Hepatocyte (in vitro differentiated cells): ENCODE data around the gene TH. TPM values are rescaled to one million over a fixed set of nuclear protein-coding genes. Genes with fewer than 3 reads are reported as not detected.

Experiments
- DNase-seq: peaks from one replicate; pipeline ENCODE4 v3.0.0-alpha.2; 2016; ENCODE audit warnings: low spot score
- H2AFZ ChIP-seq: fragments of 200-600 bp; sonication (generic); 2 replicates; pipeline ENCODE4 v1.6.0; 2016; ENCODE audit warnings: antibody characterized with exemption, mild to moderate bottlenecking
- H3K27ac ChIP-seq: fragments of 200-600 bp; sonication (generic); 2 replicates; pipeline ENCODE4 v1.5.1; 2016; ENCODE audit warnings: mild to moderate bottlenecking
- H3K27me3 ChIP-seq: fragments of 200-600 bp; sonication (generic); 2 replicates; pipeline ENCODE4 v1.6.1; 2016
- H3K36me3 ChIP-seq: fragments of 200-600 bp; sonication (generic); replicated peaks from 2 replicates; pipeline ENCODE4 v1.5.1; 2016; ENCODE audit warnings: low read depth; ENCODE audit not compliant: insufficient read depth
- H3K4me1 ChIP-seq: fragments of 200-600 bp; sonication (generic); 2 replicates; pipeline ENCODE4 v1.5.1; 2016; ENCODE audit warnings: mild to moderate bottlenecking, moderate library complexity; ENCODE audit not compliant: insufficient read depth
- H3K4me2 ChIP-seq: fragments of 200-600 bp; sonication (generic); 2 replicates; pipeline ENCODE4 v1.6.0; 2016
- H3K4me3 ChIP-seq: fragments of 200-600 bp; sonication (generic); 2 replicates; pipeline ENCODE4 v1.5.1; 2016; ENCODE audit warnings: mild to moderate bottlenecking
- H3K79me2 ChIP-seq: fragments of 200-600 bp; sonication (generic); 2 replicates; pipeline ENCODE4 v1.6.0; 2017; ENCODE audit warnings: mild to moderate bottlenecking
- H3K9me2 ChIP-seq: fragments of 200-600 bp; sonication (generic); replicated peaks from 2 replicates; pipeline ENCODE4 v1.6.0; 2017; ENCODE audit warnings: mild to moderate bottlenecking; ENCODE audit not compliant: insufficient read depth
- H3K9me3 ChIP-seq: fragments of 200-600 bp; sonication (generic); 2 replicates; pipeline ENCODE4 v1.5.1; 2016; ENCODE audit warnings: low read depth, mild to moderate bottlenecking
- H4K20me1 ChIP-seq: fragments of 200-600 bp; sonication (generic); 2 replicates; pipeline ENCODE4 v1.6.0; 2016; ENCODE audit warnings: mild to moderate bottlenecking; ENCODE audit not compliant: insufficient read depth, poor library complexity, severe bottlenecking
- EZH2 ChIP-seq: fragments of 200-600 bp; sonication (generic); IDR thresholded peaks from 2 replicates; pipeline ENCODE4 v1.6.1; 2016; ENCODE audit warnings: antibody characterized with exemption, mild to moderate bottlenecking, borderline replicate concordance
- EZH2phosphoT487 ChIP-seq: fragments of 200-600 bp; sonication (generic); IDR thresholded peaks from one replicate; pipeline ENCODE4 v1.6.1; 2018; ENCODE audit warnings: antibody characterized with exemption, mild to moderate bottlenecking, low read depth, moderate library complexity; ENCODE audit not compliant: unreplicated experiment, severe bottlenecking
- WGBS: methylation state at CpG from one replicate; pipeline ENCODE4 v1.1.6; 2016; ENCODE audit warnings: low lambda C conversion rate; ENCODE audit errors: missing lambda C conversion rate; 5-methylcytosine and 5-hydroxymethylcytosine counted together
- polyA plus RNA-seq: library from polyadenylated mRNA; unstranded; fragments of >200 nt; fragmentation: Nextera tagmentation; extraction: Ambion mirVana; gene quantifications from 2 replicates; pipeline ENCODE4 v1.2.1, GENCODE V29; 2016
- total RNA-seq: library from RNA; depleted of rRNA; stranded (reverse); fragments of >200 nt; gene quantifications from 2 replicates; pipeline ENCODE4 v1.2.3, GENCODE V29; 2014
- TF ChIP-seq, protein P1 (sequence below): fragments of 200-600 bp; sonication (generic); IDR thresholded peaks from 2 replicates; pipeline ENCODE4 v1.5.1; 2016; ENCODE audit warnings: antibody characterized with exemption, mild to moderate bottlenecking; ENCODE audit not compliant: poor library complexity

The TH gene
- total and polyA plus RNA-seq, 2 experiments from 2014 or later = 2.6 to 15.3 TPM

DNA sequence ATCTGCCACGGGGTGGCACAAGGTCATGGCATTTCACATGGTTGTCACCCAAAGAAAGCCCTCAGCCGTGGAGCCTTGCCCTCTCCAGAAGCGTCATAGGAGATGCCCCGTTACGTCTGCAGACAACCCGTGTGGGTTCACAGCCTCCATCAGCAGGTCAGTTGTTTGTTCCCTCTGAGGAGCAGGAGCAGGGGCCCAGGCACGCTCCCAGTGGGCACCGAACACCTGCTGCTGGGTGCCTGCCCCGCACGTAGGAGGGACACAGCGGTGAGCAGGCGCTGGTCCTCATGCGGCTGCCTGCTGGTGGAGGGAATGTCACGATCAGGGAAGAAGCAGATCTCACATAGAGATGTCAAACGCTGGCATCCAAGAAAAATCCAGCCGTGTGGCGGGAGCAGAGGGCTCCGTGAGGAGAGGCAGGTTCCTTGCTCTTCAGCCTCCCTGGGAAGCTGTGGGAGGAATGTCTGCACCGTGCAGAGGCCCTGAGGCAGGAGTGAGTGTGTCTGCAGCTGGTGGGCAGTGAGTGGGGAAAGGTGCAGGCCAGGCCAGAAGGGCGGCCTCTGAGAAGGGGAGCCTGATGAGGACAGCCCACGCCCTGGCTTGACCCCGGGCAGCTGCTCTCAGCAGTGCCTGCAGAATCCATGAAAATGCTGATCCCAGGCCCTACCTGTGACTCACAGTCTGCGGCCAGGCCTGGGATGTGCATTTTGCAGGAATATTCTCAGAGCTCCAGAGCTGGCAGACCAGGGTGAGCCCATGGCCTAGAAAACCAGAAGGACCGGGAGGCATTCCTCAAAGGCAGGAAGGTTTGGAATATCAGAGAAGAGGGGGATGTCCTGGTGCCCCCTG lies 36.4 kb upstream of the TH start:
- no peak for DNase-seq
- Histone ChIP-seq H3K27ac (no peak overlapping the region), H3K4me1 (peaks cover 34% of the 10 kb centered on the region), H3K9me3 (no peaks in the 10 kb centered on the region), H3K36me3 (no peaks in the 10 kb centered on the region), H3K27me3 (no peaks in the 10 kb centered on the region), H4K20me1 (no peaks in the 10 kb centered on the region), H3K79me2 (no peaks in the 10 kb centered on the region), H3K4me2 (no peak overlapping the region), H2AFZ (no peak overlapping the region), H3K4me3 (no peak overlapping the region), H3K9me2 (no peaks in the 10 kb centered on the region)
- 79% methylated on average over 23 of the region's 24 CpGs for WGBS
- no peak for TF ChIP-seq EZH2
- TF ChIP-seq, protein P1, sequence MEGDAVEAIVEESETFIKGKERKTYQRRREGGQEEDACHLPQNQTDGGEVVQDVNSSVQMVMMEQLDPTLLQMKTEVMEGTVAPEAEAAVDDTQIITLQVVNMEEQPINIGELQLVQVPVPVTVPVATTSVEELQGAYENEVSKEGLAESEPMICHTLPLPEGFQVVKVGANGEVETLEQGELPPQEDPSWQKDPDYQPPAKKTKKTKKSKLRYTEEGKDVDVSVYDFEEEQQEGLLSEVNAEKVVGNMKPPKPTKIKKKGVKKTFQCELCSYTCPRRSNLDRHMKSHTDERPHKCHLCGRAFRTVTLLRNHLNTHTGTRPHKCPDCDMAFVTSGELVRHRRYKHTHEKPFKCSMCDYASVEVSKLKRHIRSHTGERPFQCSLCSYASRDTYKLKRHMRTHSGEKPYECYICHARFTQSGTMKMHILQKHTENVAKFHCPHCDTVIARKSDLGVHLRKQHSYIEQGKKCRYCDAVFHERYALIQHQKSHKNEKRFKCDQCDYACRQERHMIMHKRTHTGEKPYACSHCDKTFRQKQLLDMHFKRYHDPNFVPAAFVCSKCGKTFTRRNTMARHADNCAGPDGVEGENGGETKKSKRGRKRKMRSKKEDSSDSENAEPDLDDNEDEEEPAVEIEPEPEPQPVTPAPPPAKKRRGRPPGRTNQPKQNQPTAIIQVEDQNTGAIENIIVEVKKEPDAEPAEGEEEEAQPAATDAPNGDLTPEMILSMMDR = no peak
- TF ChIP-seq EZH2phosphoT487 = no peak

- Histone ChIP-seq H3K27me3 (no peaks in the 10 kb centered on the region), H3K36me3 (no peaks in the 10 kb centered on the region), H3K4me1 (peaks cover 32% of the 10 kb centered on the region), H3K27ac (no peak overlapping the region), H3K4me2 (no peak overlapping the region), H3K4me3 (no peak overlapping the region), H3K79me2 (no peaks in the 10 kb centered on the region), H3K9me3 (no peaks in the 10 kb centered on the region), H4K20me1 (no peaks in the 10 kb centered on the region), H3K9me2 (no peaks in the 10 kb centered on the region), H2AFZ (no peak overlapping the region)
- WGBS = 86% methylated on average over 11 of the region's 11 CpGs
- no peak for DNase-seq
- TF ChIP-seq EZH2phosphoT487 = no peak
- TF ChIP-seq, protein P1 = no peak
- TF ChIP-seq EZH2 = no peak
Measured at GRCh38 chr11:2207212-2207611, 35.6 kb upstream of the TH start.

DNA sequence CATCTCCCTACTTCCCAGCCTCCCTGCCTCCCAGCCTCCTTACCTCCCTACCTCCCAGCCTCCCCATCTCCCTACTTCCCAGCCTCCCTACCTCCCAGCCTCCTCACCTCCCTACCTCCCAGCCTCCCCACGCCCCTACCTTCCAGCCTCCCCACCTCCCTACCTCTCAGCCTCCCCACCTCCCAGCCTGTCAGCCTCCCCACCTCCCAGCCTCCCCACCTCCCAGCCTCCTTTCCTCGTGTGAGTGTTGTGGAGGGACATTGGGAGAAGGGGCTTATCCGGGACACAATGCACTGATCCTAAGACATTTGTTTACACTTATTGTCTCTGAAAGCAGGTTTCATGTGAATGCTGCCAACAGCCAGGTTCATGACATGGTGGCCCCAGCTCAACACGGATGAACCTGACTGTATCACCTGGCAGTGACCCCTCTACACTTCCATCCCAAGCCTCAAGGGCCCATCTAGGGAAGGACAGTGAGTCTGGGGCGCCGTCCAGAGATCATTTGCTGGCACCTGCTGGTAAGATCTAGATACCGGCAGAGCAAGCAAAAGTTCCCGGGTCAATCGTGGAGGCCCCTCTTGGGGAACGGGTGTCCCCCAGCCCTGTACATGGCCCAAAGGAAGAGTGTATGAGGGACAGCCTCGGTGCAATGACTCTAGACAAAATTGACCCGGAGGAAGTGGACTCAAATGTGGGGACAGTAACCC lies 34.5 kb upstream of the TH start:
- H3K79me2 ChIP-seq = no peaks in the 10 kb centered on the region
- peaks cover 26% of the 10 kb centered on the region for H3K4me1 ChIP-seq
- 87% methylated on average over 11 of the region's 12 CpGs for WGBS
- no peaks in the 10 kb centered on the region for H3K27me3 ChIP-seq
- no peak overlapping the region for H3K4me3 ChIP-seq
- no peak overlapping the region for H2AFZ ChIP-seq
- no peaks in the 10 kb centered on the region for H4K20me1 ChIP-seq
- no peaks in the 10 kb centered on the region for H3K9me2 ChIP-seq
- no peak overlapping the region for H3K27ac ChIP-seq
- TF ChIP-seq EZH2 (no peak), EZH2phosphoT487 (no peak)
- TF ChIP-seq, protein P1 = no peak
- no peaks in the 10 kb centered on the region for H3K9me3 ChIP-seq
- H3K4me2 ChIP-seq = no peak overlapping the region
- no peak for DNase-seq
- no peaks in the 10 kb centered on the region for H3K36me3 ChIP-seq
